Measurements from ENCODE around the gene CABP5.

The CABP5 gene

GRCh38 chr19:48004236-48004635, 39.6 kb downstream of the CABP5 start:
- H3K9me2 ChIP-seq (replicated peaks; ENCODE audit: control insufficient read depth, low read length), result no peaks in the 10 kb centered on the region
- H3F3A ChIP-seq (ENCODE audit: control insufficient read depth, insufficient read depth), result no peaks in the 10 kb centered on the region
- H3K79me2 ChIP-seq (ENCODE audit: control insufficient read depth, low read length), result no peaks in the 10 kb centered on the region
- TF ChIP-seq, protein P1, sequence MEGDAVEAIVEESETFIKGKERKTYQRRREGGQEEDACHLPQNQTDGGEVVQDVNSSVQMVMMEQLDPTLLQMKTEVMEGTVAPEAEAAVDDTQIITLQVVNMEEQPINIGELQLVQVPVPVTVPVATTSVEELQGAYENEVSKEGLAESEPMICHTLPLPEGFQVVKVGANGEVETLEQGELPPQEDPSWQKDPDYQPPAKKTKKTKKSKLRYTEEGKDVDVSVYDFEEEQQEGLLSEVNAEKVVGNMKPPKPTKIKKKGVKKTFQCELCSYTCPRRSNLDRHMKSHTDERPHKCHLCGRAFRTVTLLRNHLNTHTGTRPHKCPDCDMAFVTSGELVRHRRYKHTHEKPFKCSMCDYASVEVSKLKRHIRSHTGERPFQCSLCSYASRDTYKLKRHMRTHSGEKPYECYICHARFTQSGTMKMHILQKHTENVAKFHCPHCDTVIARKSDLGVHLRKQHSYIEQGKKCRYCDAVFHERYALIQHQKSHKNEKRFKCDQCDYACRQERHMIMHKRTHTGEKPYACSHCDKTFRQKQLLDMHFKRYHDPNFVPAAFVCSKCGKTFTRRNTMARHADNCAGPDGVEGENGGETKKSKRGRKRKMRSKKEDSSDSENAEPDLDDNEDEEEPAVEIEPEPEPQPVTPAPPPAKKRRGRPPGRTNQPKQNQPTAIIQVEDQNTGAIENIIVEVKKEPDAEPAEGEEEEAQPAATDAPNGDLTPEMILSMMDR (IDR thresholded peaks at IDR 0.05; ENCODE audit: low read depth, low read length, poor library complexity, severe bottlenecking), result no peak
- no peak for TF ChIP-seq EZH2phosphoT487 (IDR thresholded peaks at IDR 0.05; ENCODE audit: borderline replicate concordance, low read length)
- no peaks in the 10 kb centered on the region for H3K9me3 ChIP-seq (ENCODE audit: control insufficient read depth, insufficient read depth, low read length)
- no peaks in the 10 kb centered on the region for H4K20me1 ChIP-seq (ENCODE audit: control insufficient read depth, insufficient read depth, low read depth, low read length)
- no peak overlapping the region for H3K4me2 ChIP-seq (ENCODE audit: low read length)
- H3K27ac ChIP-seq (ENCODE audit: low read depth, low read length), result no peak overlapping the region
- H3K36me3 ChIP-seq (ENCODE audit: control insufficient read depth, low read length), result no peaks in the 10 kb centered on the region
- no peaks in the 10 kb centered on the region for H3K27me3 ChIP-seq (ENCODE audit: control insufficient read depth, low read length)
- no peak overlapping the region for H3K4me3 ChIP-seq (ENCODE audit: low read length)
- no peaks in the 10 kb centered on the region for H3K4me1 ChIP-seq (ENCODE audit: control insufficient read depth, low read length)

GRCh38 chr19:48000846-48001245, 43.0 kb downstream of the CABP5 start:
- Histone ChIP-seq H3K9me3 (ENCODE audit: control insufficient read depth, insufficient read depth, low read length) (no peaks in the 10 kb centered on the region), H3K27me3 (ENCODE audit: control insufficient read depth, low read length) (no peaks in the 10 kb centered on the region), H3F3A (ENCODE audit: control insufficient read depth, insufficient read depth) (no peaks in the 10 kb centered on the region), H3K4me1 (ENCODE audit: control insufficient read depth, low read length) (no peaks in the 10 kb centered on the region), H3K27ac (ENCODE audit: low read depth, low read length) (no peak overlapping the region), H3K79me2 (ENCODE audit: control insufficient read depth, low read length) (no peaks in the 10 kb centered on the region), H3K9me2 (replicated peaks; ENCODE audit: control insufficient read depth, low read length) (no peaks in the 10 kb centered on the region), H4K20me1 (ENCODE audit: control insufficient read depth, insufficient read depth, low read depth, low read length) (no peaks in the 10 kb centered on the region), H3K4me2 (ENCODE audit: low read length) (no peak overlapping the region), H3K36me3 (ENCODE audit: control insufficient read depth, low read length) (no peaks in the 10 kb centered on the region), H3K4me3 (ENCODE audit: low read length) (no peak overlapping the region)
- TF ChIP-seq, protein P1 (IDR thresholded peaks at IDR 0.05; ENCODE audit: low read depth, low read length, poor library complexity, severe bottlenecking), result no peak
- no peak for TF ChIP-seq EZH2phosphoT487 (IDR thresholded peaks at IDR 0.05; ENCODE audit: borderline replicate concordance, low read length)

DNA sequence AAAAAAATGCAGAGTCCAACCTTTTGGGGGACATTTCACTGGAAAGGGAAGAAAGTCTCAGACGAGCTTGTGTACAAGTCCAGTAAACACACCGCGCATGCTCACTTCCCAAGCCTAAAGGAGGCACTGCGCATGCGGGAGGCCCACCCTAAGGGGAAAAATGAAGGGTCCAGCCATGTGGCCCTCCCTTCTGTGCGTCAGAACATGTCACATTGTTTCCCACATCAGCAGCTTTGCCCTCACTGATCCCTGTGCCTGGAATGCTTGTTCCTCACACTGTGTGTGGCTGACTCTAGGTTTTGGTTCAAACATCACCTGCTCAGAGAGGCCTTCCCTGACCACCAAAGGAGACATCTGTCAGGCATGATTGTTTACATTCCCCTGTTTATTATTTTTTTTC, 45.1 kb downstream of the CABP5 start:
- Histone ChIP-seq H3K9me3 (ENCODE audit: control insufficient read depth, insufficient read depth, low read length) (no peaks in the 10 kb centered on the region), H3K4me2 (ENCODE audit: low read length) (no peak overlapping the region), H3K9me2 (replicated peaks; ENCODE audit: control insufficient read depth, low read length) (no peaks in the 10 kb centered on the region), H3K27me3 (ENCODE audit: control insufficient read depth, low read length) (0 out of 2 replicates have a peak, but pooled peaks cover 3% of the 10 kb centered on the region), H3K36me3 (ENCODE audit: control insufficient read depth, low read length) (no peaks in the 10 kb centered on the region), H3K27ac (ENCODE audit: low read depth, low read length) (no peak overlapping the region), H3K79me2 (ENCODE audit: control insufficient read depth, low read length) (no peaks in the 10 kb centered on the region), H4K20me1 (ENCODE audit: control insufficient read depth, insufficient read depth, low read depth, low read length) (no peaks in the 10 kb centered on the region), H3K4me3 (ENCODE audit: low read length) (no peak overlapping the region), H3K4me1 (ENCODE audit: control insufficient read depth, low read length) (no peaks in the 10 kb centered on the region), H3F3A (ENCODE audit: control insufficient read depth, insufficient read depth) (no peaks in the 10 kb centered on the region)
- TF ChIP-seq EZH2phosphoT487 (IDR thresholded peaks at IDR 0.05; ENCODE audit: borderline replicate concordance, low read length), result no peak
- TF ChIP-seq, protein P1 (IDR thresholded peaks at IDR 0.05; ENCODE audit: low read depth, low read length, poor library complexity, severe bottlenecking), result no peak
